NCI-H2171 (cell line): Measurements from ENCODE around the gene DSTYK.
"Not testable (repeated sequence)": the region's sequence is repeated elsewhere in the genome, so short reads cannot be mapped to it uniquely, and the experiment has no call there.

Experiments
- DNase-seq: peaks from one replicate; lab custom pipeline; 2025; lab: John Stamatoyannopoulos, UW

DSTYK gene

DNA sequence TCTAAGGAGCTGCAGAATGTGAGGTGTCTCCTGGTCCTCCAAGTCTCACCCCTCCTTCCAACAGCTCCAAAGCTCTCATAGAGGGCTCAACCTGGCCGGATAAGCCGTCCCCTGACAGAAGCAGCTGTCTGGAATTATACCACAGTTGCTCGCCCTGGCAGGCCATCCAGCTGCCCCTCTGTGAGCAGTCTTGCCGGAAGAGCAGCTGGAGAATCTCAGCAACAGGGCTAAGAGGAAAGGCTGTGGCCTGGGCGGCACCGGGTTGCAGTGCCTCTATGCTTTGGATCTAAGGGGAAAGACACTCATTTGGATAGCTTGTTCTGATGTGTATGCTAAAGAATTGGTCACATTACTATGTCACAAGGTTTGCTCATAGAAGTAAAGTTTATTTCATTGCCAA lies 28.6 kb upstream of the DSTYK start:
- no peak for DNase-seq

DNA sequence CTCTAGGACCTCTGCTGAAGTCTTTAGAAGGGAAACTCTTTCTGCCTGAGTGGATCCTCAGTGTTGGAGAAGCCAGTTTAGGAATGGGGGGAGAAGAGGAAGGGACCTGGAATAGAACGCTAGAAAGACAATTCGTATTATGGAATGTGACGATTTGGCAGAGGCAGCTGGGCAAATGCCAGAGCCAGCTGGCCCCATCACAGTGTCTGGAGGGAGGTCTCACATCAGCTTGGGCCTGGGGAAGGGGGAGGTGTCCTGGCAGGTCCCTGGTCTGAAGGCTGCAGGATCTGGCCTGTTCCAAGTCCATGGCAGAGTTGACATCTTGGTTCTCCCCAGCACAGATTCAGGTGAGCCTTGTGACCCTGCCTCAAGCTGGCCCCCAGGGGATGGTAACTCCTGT lies 27.6 kb upstream of the DSTYK start:
- no peak for DNase-seq

GRCh38 chr1:205237526-205238484 lies 26.3 kb upstream of the DSTYK start:
- no peak for DNase-seq

- DNase-seq, result no peak
Measured at GRCh38 chr1:205236951-205237475, 25.5 kb upstream of the DSTYK start.

DNA sequence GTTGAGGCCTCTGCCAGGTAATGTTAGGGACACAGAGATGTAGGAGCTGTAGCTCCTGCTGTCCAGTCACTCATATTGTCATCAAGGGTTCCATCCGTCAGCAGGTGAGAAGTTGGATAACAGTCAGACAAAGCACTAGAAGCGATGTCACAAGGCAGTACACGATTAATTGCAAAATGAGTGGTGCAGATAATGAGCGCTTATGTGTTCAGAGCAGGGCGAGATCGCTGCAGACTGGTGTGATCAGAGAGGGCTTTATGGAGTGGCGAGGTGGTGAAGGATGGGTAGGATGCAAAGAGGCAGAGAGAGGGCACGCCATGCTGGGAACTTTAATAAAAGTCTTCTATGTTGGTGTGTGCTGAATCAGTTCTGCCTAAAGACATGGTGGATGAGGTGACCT lies 25.0 kb upstream of the DSTYK start:
- no peak for DNase-seq

GRCh38 chr1:205235951-205236350 lies 24.4 kb upstream of the DSTYK start:
- DNase-seq, result no peak

- DNase-seq, result not testable (repeated sequence)
Measured at GRCh38 chr1:205233986-205234385, 22.5 kb upstream of the DSTYK start.

DNA sequence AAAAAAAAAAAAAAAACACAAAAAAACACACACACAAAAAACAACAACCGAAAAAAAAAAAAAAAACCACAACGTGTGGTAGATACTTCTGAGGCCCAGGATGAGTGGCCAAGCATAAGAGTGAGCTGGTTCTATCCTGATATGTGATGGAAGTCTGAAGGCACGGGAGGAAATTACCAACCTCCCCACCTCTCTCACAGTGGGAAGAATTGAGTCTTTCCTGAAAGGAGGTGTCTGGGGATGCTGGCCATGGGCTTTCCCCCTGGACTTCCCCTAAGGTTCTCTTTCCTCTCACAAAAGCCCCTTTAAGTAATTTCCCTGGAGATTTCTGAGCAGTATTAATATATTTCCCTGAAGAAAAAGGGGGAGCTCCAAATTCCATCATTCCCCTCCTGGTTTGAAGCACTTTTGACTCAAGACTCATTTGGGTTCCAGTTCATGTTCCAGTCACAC lies 21.5 kb upstream of the DSTYK start:
- no peak for DNase-seq

DNA sequence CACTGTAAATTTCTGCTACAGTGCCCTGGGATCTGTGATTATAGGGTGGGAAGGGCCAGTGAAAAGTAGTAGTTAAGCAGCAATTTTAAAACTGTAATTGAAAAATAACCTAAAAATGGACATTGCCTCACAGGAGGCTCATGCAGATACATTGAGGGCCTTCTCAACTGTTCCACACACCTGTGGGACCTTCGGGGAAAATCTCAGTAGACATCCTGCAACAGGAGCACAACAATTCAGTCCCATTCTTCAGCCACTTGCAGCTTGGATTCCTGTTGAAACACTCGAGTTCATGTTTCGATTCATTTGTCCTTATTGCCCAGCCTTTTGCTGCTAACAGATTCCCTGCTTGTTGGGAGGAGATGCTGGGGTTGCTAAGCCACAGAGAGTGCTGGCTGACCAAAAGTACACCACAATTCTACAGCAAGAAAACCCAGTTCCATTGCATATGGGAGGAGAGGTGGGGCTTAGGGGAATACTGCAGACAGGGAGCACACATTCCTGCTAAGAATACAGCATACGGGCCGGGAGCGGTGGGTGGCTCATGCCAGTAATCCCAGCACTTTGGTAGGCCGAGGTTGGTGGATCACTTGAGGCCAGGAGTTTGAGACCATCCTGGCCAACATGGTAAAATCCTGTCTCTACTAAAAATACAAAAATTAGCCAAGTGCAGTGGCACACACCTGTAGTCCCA lies 20.8 kb upstream of the DSTYK start:
- DNase-seq, result no peak

DNA sequence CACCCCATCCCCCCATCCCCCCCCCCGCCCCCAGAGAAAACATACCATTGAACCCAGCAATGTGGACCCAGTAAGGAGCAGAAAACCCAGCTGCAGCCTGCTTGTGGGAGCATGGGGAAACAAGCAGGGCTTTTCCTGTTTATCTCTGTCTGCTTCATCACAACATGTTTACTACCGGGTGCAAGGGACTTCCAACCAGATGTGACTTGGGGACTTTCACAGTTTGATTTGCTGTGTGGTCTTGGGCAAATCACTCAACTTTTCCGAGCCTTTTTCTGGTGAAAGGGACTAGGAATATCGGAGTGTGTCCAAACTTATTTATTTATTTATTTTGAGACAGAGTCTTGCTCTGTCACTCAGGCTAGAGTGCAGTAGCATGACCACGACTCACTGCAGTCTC lies 19.5 kb upstream of the DSTYK start:
- no peak for DNase-seq

DNA sequence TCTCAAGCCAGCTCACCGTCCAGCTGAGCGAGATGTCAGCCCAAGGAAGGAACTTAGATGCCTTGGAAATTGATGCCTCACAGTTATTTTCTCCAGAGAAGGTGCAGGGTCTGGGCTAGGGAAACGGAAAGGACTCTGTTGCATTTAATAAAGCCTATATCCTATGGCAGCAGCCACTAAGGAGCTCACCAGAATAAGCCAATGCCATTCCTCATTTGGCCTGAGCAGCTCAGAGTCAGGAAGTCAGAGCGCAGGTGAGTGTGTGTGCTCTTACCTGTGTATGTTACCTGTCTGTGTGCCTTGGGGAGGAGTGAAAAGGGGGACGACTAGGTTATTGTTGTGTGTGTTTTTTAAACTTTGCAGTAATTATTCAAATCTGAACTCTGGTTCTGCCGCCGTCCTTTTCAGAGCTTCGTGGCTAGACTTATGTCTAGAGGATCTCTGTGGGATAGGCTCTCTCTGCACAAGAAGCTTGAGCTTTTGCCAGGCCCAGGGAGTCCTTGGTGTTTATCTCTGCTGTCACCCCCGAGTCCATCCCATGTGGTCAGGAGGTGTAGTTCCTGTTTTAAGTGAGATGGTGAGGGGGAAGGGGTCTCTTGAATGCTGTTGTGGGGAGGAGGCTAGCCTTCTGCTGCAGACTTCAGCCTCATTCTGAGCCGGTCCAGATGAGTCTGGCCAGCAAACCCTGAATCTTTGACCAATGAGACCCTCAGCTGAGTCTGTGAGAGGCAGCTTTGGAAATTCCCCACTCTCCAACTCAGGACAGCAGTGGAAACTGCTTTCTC lies 18.6 kb upstream of the DSTYK start:
- no peak for DNase-seq

DNA sequence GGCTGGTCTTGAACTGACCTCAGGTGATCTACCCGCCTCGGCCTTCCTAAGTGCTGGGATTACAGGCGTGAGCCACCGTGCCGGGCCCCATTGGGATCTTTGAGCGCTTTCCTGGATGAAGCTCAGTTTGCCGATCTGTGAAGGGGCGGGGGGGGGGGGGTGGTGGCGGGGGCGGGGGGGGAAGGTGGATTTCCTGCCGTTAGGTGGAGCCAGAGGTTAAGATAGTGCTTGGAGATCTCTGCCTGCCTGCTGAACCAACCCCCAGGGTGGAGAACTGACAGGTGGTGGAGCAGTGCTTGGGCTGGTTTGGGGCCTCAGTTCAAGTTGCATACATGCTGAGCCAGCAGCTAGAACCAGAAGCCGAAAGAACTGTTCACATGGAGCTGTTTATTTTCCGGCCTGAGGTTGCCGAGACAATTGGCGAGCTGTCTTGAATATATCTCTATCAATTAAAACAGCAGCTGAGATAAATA lies 17.9 kb upstream of the DSTYK start:
- DNase-seq, result peak; percentile 88

DNA sequence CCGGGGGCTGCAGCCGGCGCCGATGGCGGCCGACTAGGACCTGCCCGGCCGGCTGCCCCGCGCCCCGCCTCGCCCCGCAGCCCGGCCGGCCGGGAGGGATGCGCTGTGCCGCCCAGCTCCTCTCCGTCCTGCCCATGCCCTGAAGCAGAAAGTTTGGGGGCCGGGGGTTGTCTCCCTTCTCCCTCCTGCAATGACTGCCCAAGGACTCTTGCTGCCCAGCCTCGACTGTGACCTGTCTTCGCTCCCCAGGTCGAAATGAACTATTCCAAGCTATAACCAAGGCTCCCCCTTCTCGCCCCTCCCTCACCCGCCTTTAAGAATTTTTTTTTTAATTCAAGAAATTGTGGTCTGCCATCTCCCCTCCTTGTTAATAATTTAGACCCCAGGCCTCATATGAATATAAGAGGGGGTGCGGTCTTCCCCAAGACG lies 16.6 kb upstream of the DSTYK start:
- DNase-seq, result no peak

DNA sequence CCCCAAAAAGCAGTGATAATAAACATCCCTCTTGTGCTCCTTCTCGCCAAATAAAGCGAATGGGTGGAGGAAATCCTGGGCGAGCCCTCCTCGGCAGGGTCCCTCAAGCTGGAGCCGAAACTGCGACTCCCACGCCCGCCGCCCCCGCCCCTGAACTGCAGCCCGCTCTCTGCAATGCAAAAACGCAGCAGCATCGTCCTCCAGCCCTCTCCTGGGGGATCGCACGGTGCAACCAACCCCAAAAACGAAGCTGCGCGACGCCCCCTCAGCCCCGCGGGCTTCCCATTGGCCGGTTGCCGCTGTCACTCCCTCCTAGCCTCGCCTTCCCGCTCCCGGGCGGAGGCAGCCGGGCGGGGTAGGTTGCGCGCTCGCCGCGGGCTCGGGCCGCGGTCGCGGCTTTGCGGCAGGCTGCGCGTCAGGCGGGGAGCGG lies 16.1 kb upstream of the DSTYK start, which contains the start of gene TMCC2:
TSS of gene TMCC2 (plus strand) at position 363 of the 430 bp plus-strand sequence. CDS start 619 bp downstream, outside the sequence.
- peak; percentile 96 for DNase-seq

DNA sequence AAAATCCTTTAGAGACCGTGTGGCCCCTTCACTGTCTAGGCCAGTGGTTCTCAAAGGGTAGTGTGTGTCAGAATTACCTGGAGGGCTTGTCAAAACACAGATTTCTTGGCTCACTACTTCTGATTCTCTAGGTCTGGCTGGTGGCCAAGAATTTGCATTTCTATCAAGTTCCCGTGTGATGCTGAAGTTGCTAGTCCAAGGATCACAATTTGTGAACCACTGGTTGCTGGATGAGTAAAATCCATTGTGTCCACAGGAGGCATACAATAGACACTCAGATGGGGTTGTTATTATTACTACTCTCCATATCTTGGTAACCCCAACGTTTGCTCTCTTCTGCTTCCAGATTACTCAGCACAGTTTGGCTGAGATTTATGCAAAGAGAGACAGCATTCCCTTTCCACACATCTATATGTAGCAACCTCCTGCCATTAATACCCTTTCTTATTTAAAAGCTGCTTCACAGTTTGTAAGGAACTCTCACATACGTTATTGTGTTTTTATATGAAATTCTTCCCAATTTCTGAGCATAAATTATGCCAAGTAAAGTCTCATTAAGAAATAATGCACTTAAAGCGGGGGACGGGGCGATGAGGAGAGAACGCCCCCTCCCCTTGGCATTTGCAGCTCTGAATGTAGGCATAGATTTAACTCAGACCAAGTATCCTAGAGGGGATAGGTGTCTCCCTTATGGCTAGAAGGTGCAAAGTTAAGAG lies 15.5 kb upstream of the DSTYK start:
- peak; percentile 30 for DNase-seq

DNA sequence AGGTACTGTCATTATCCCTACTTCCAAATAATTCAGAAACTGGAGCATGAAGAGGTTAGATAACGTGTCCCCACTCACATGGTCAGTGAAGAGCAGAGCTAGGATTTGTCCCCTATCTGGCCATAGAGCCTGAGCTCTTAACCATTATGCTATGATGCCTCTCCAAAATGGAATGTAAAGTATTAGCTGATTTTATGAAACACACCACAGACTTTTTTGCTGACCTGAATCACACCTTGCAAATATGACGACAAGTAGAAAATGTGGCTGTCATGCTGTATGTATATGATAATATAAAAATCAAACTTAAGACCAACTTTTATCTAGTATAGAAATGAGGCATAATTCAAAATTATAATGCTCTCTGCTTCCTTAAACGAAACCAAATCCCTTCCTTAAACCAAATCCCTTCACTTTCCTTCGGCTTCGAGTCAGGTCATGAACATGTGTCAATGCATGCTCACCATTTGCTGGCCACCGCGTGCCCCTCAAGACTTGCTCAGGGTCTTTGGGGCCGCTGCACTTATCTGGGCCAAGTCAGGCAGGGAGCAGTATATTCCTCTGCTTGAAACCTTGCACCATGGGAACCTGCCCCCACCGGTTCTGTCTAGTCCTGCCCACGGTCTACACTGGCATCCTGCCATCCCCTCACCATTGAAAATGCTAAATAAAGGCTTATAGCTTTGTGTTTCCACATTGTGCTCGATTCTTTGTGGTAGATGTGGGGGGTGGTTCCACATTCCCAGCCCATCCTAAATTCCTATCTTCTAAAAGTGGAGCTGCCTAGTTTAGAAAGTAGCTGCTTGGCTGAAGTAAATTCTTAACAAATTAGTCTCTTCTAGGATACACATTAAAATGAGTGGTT lies 14.6 kb upstream of the DSTYK start:
- DNase-seq, result no peak

GRCh38 chr1:205224736-205225135 lies 13.2 kb upstream of the DSTYK start:
- DNase-seq, result no peak

DNA sequence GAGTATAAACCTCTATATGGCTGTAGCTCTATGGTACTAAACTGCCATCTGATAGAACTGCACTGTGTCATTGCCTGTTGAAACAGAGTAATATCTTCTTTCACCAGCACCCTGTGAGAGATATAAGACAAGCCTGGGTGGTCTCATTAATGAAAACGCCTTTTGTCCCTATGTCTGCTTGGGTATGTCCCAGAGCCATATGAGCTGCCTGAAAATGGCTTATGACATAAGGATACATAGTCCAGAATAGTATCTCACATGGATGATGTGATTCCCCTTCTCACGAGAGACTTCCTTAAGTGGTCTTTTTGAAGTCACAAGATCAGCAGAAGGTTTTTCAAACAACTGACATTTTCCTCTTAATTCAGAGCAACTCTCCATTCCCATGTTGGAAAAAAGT lies 8.9 kb upstream of the DSTYK start:
- DNase-seq, result no peak

GRCh38 chr1:205217418-205217817 lies 5.9 kb upstream of the DSTYK start:
- no peak for DNase-seq

- DNase-seq, result no peak
Measured at GRCh38 chr1:205216588-205216987, 5.1 kb upstream of the DSTYK start.
